Neuronal stem cell (in vitro differentiated cells): ENCODE measurements around the gene CCDC106.
A peak's percentile ranks its signal among the peaks of the same experiment; 100 is the strongest.

Source experiments
- DNase-seq: peaks from one replicate; pipeline ENCODE4 v3.0.0-alpha.2; 2013; ENCODE audit warnings: low spot score
- H2AFZ ChIP-seq: one replicate; pipeline ENCODE4 v1.6.1; 2013; ENCODE audit warnings: mild to moderate bottlenecking, low read length, inconsistent platforms
- H2AK5ac ChIP-seq: 2 replicates; pipeline ENCODE4 v1.6.1; 2013; ENCODE audit warnings: low read depth, mild to moderate bottlenecking, inconsistent platforms, low read length, moderate library complexity, mixed read lengths
- H2BK120ac ChIP-seq: 2 replicates; pipeline ENCODE4 v1.6.1; 2013; ENCODE audit warnings: low read depth, mild to moderate bottlenecking, inconsistent platforms, low read length, moderate library complexity, mixed read lengths
- H2BK12ac ChIP-seq: one replicate; pipeline ENCODE4 v1.6.1; 2013; ENCODE audit warnings: low read length, inconsistent platforms
- H2BK15ac ChIP-seq: 2 replicates; pipeline ENCODE4 v1.6.1; 2013; ENCODE audit warnings: mild to moderate bottlenecking, low read length, inconsistent platforms, mixed read lengths
- H2BK5ac ChIP-seq: one replicate; pipeline ENCODE4 v1.6.1; 2013; ENCODE audit warnings: inconsistent platforms, mild to moderate bottlenecking, low read length, moderate library complexity
- H3K14ac ChIP-seq: one replicate; pipeline ENCODE4 v1.6.1; 2013; ENCODE audit warnings: low read length, inconsistent platforms
- H3K18ac ChIP-seq: 2 replicates; pipeline ENCODE4 v1.6.1; 2013; ENCODE audit warnings: low read length, inconsistent platforms
- H3K23ac ChIP-seq: 2 replicates; pipeline ENCODE4 v1.6.1; 2013; ENCODE audit warnings: low read depth, mild to moderate bottlenecking, mixed read lengths, low read length, inconsistent platforms; ENCODE audit not compliant: poor library complexity
- H3K27ac ChIP-seq: replicated peaks from 3 replicates; pipeline ENCODE4 v1.5.1; 2013; ENCODE audit warnings: low read length, inconsistent platforms
- H3K27me3 ChIP-seq, 3 experiments: 2 replicates each; pipeline ENCODE4 v1.6.1; 2013; ENCODE audit warnings: low read length in 3 of 3, mild to moderate bottlenecking in 2 of 3, inconsistent platforms in 1 of 3, low read depth in 1 of 3, mixed read lengths in 1 of 3, moderate library complexity in 1 of 3; ENCODE audit not compliant: control insufficient read depth in 3 of 3, insufficient read depth in 3 of 3
- H3K36me3 ChIP-seq, 2 donors: replicated peaks in 1 of 2; 2 replicates each; pipeline ENCODE4 v1.6.1; 2013; ENCODE audit warnings: low read length in 2 of 2; ENCODE audit not compliant: control insufficient read depth in 2 of 2, insufficient read depth in 2 of 2
- H3K4ac ChIP-seq: 2 replicates; pipeline ENCODE4 v1.6.1; 2013; ENCODE audit warnings: inconsistent platforms, mild to moderate bottlenecking, low read length, moderate library complexity
- H3K4me1 ChIP-seq, 2 donors: 1 replicate in 1 of 2; 2 replicates in 1 of 2; pipeline ENCODE4 v1.6.1; 2013; ENCODE audit warnings: low read length in 2 of 2, low read depth in 1 of 2; ENCODE audit not compliant: control insufficient read depth in 2 of 2, insufficient read depth in 1 of 2
- H3K4me2 ChIP-seq: one replicate; pipeline ENCODE4 v1.6.1; 2013; ENCODE audit warnings: mild to moderate bottlenecking, low read length, inconsistent platforms; ENCODE audit not compliant: insufficient read depth, poor library complexity, severe bottlenecking
- H3K4me3 ChIP-seq, 2 donors: 2 replicates each; pipeline ENCODE4 v1.5.1; 2013; ENCODE audit warnings: low read length in 2 of 2, mild to moderate bottlenecking in 2 of 2, inconsistent platforms in 1 of 2, moderate library complexity in 1 of 2
- H3K79me1 ChIP-seq: one replicate; pipeline ENCODE4 v1.6.1; 2013; ENCODE audit warnings: low read depth, mild to moderate bottlenecking, inconsistent platforms, low read length, moderate library complexity
- H3K9ac ChIP-seq: one replicate; pipeline ENCODE4 v1.6.1; 2013; ENCODE audit warnings: mild to moderate bottlenecking, low read depth, low read length, inconsistent platforms; ENCODE audit not compliant: poor library complexity
- H3K9me3 ChIP-seq, 2 donors: replicated peaks in 1 of 2; 2 replicates each; pipeline versions ENCODE3 to v1.6.1; 2013; ENCODE audit warnings: low read length in 2 of 2, mild to moderate bottlenecking in 2 of 2, inconsistent platforms in 1 of 2, low read depth in 1 of 2, mixed read lengths in 1 of 2, moderate library complexity in 1 of 2; ENCODE audit not compliant: control insufficient read depth in 2 of 2, insufficient read depth in 1 of 2
- H4K8ac ChIP-seq: one replicate; pipeline ENCODE4 v1.6.1; 2013; ENCODE audit warnings: low read depth, mild to moderate bottlenecking, inconsistent platforms, low read length, moderate library complexity
- H4K91ac ChIP-seq: one replicate; pipeline ENCODE4 v1.6.1; 2013; ENCODE audit warnings: low read length, low read depth, mild to moderate bottlenecking, inconsistent platforms; ENCODE audit not compliant: poor library complexity
- WGBS, 2 donors: extraction: QIAGEN DNeasy Blood & Tissue Kit; methylation state at CpG; one replicate each; pipeline ENCODE4 v1.1.7; 2013; ENCODE audit warnings: missing lambda C conversion rate in 2 of 2, mixed read lengths in 1 of 2; ENCODE audit not compliant: insufficient read length in 2 of 2, insufficient replicate concordance in 1 of 2; ENCODE audit errors: extremely low coverage in 2 of 2; 5-methylcytosine and 5-hydroxymethylcytosine counted together

Gene CCDC106

GRCh38 chr19:55686311-55687050 is 38.5 kb downstream of the CCDC106 start:
- Histone ChIP-seq H2AK5ac (no peak overlapping the region), H3K79me1 (peaks cover 41% of the 10 kb centered on the region), H3K23ac (no peak overlapping the region), H3K36me3 (peaks cover 39 to 92% of the 10 kb centered on the region in 2 donors), H2BK15ac (no peak overlapping the region), H3K27ac (no peak overlapping the region), H2BK120ac (no peak overlapping the region), H4K91ac (no peak overlapping the region), H4K8ac (no peak overlapping the region), H3K18ac (peak overlapping the region; percentile 13), H2BK12ac (no peak overlapping the region), H3K4me1 (no peaks in the 10 kb centered on the region), H3K27me3 (no peaks in the 10 kb centered on the region), H3K4ac (no peak overlapping the region), H3K9me3 (peaks cover 0 to 2% of the 10 kb centered on the region in 2 donors), H2BK5ac (no peak overlapping the region), H3K14ac (no peak overlapping the region), H3K4me3 (no peak overlapping the region), H3K9ac (no peak overlapping the region), H3K4me2 (no peak overlapping the region), H2AFZ (no peak overlapping the region)
- DNase-seq: no peak
- no CpG with 5 or more reads among the region's 29 CpGs for WGBS, 2 donors

GRCh38 chr19:55687281-55688201 is 39.5 kb downstream of the CCDC106 start:
- no peak overlapping the region for H2BK120ac ChIP-seq
- H3K36me3 ChIP-seq: peaks cover 40 to 88% of the 10 kb centered on the region in 2 donors
- peak overlapping the region; percentile 31 for H3K23ac ChIP-seq
- H4K91ac ChIP-seq: no peak overlapping the region
- H2BK15ac ChIP-seq: no peak overlapping the region
- H2AFZ ChIP-seq: no peak overlapping the region
- H2BK5ac ChIP-seq: no peak overlapping the region
- no peak overlapping the region for H2AK5ac ChIP-seq
- H3K4me3 ChIP-seq: no peak overlapping the region
- no CpG with 5 or more reads among the region's 22 CpGs for WGBS, 2 donors
- peak overlapping the region; percentile 38 for H3K14ac ChIP-seq
- no peak overlapping the region for H3K4me2 ChIP-seq
- no peaks in the 10 kb centered on the region for H3K4me1 ChIP-seq
- H2BK12ac ChIP-seq: no peak overlapping the region
- peak overlapping the region; percentile 60 for H3K9ac ChIP-seq
- peaks cover 40% of the 10 kb centered on the region for H3K79me1 ChIP-seq
- no peaks in the 10 kb centered on the region for H3K27me3 ChIP-seq
- H3K9me3 ChIP-seq: peaks cover 0 to 2% of the 10 kb centered on the region in 2 donors
- DNase-seq: no peak
- no peak overlapping the region for H3K18ac ChIP-seq
- H4K8ac ChIP-seq: no peak overlapping the region
- no peak overlapping the region for H3K27ac ChIP-seq
- H3K4ac ChIP-seq: no peak overlapping the region

GRCh38 chr19:55688422-55689218 is 40.6 kb downstream of the CCDC106 start:
- no peak overlapping the region for H3K27ac ChIP-seq
- H3K14ac ChIP-seq: peak overlapping the region; percentile 31
- no peak overlapping the region for H3K18ac ChIP-seq

More at GRCh38 chr19:55688422-55689218, 40.6 kb downstream of the CCDC106 start:
- no peak overlapping the region for H3K4me3 ChIP-seq
- no peaks in the 10 kb centered on the region for H3K27me3 ChIP-seq
- H4K91ac ChIP-seq: no peak overlapping the region
- H3K23ac ChIP-seq: peak overlapping the region; percentile 65
- DNase-seq: no peak
- H3K4me2 ChIP-seq: no peak overlapping the region
- H3K9me3 ChIP-seq: peaks cover 0 to 2% of the 10 kb centered on the region in 2 donors
- H4K8ac ChIP-seq: no peak overlapping the region
- WGBS, 2 donors: no CpG with 5 or more reads among the region's 27 CpGs
- no peaks in the 10 kb centered on the region for H3K4me1 ChIP-seq
- peak overlapping the region; percentile 16 for H2BK12ac ChIP-seq
- no peak overlapping the region for H2BK120ac ChIP-seq
- no peak overlapping the region for H2BK15ac ChIP-seq
- no peak overlapping the region for H2AK5ac ChIP-seq
- no peak overlapping the region for H3K4ac ChIP-seq
- peaks cover 40% of the 10 kb centered on the region for H3K79me1 ChIP-seq
- H2BK5ac ChIP-seq: no peak overlapping the region
- no peak overlapping the region for H3K9ac ChIP-seq
- H2AFZ ChIP-seq: no peak overlapping the region
- H3K36me3 ChIP-seq: peaks cover 43 to 93% of the 10 kb centered on the region in 2 donors
